Caco-2 (cell line): ENCODE results near the gene SIX3. TPM values are rescaled to one million over a fixed set of nuclear protein-coding genes. Genes with fewer than 3 reads are reported as not detected.

Experiments
- BruUV-seq: library from RNA; stranded (reverse); fragments of 400-500 nt; replicated peaks from 2 replicates; lab custom pipeline; 2021; lab: Mats Ljungman, UMichigan
- CTCF ChIA-PET: fragments of 300-600 bp; sonication (Branson Sonifier 250); formaldehyde crosslinking; loops from one replicate; lab custom pipeline; 2022; ENCODE audit warnings: antibody characterized with exemption; lab: Charles Lee
- POLR2A ChIA-PET: fragments of 300-600 bp; sonication (Branson Sonifier 250); formaldehyde crosslinking; loops from one replicate; lab custom pipeline; 2022; ENCODE audit warnings: antibody characterized with exemption; lab: Charles Lee
- DNase-seq, 2 experiments: peaks; one replicate each; pipeline versions ENCODE4 v3.0.0 to v3.0.0-alpha.2; 2020 to 2022
- H3K27me3 ChIP-seq: replicated peaks from 2 replicates; pipeline ENCODE4 v1.6.0; 2011; ENCODE audit warnings: low read length; ENCODE audit not compliant: control insufficient read depth, insufficient read depth
- H3K36me3 ChIP-seq: 2 replicates; pipeline ENCODE4 v1.5.1; 2011; ENCODE audit warnings: low read length; ENCODE audit not compliant: control insufficient read depth, insufficient read depth
- H3K4me1 ChIP-seq: fragments of 250-450 bp; sonication (Bioruptor Pico); 2 replicates; pipeline ENCODE4 v1.5.1; 2020; ENCODE audit warnings: mild to moderate bottlenecking
- H3K4me3 ChIP-seq: 2 replicates; pipeline ENCODE4 v1.5.1; 2011; ENCODE audit warnings: low read depth, mild to moderate bottlenecking, control low read depth, low read length
- H3K9me3 ChIP-seq: fragments of 250-450 bp; sonication (Bioruptor Pico); 2 replicates; pipeline ENCODE4 v1.5.1; 2020; ENCODE audit warnings: mild to moderate bottlenecking, moderate library complexity
- H3K27ac Mint-ChIP-seq: one replicate; pipeline ENCODE4 v1.8.0; 2022; ENCODE audit warnings: mixed read lengths; ENCODE audit not compliant: unreplicated experiment
- H3K27me3 Mint-ChIP-seq: one replicate; pipeline ENCODE4 v1.8.0; 2022; ENCODE audit warnings: mixed read lengths; ENCODE audit not compliant: insufficient read depth, unreplicated experiment
- H3K36me3 Mint-ChIP-seq: one replicate; pipeline ENCODE4 v1.8.0; 2022; ENCODE audit warnings: mild to moderate bottlenecking, mixed read lengths; ENCODE audit not compliant: insufficient read depth, unreplicated experiment
- H3K4me1 Mint-ChIP-seq: one replicate; pipeline ENCODE4 v1.8.0; 2022; ENCODE audit warnings: low read depth, mixed read lengths; ENCODE audit not compliant: unreplicated experiment
- H3K4me3 Mint-ChIP-seq: one replicate; pipeline ENCODE4 v1.8.0; 2022; ENCODE audit warnings: mild to moderate bottlenecking, moderate library complexity, mixed read lengths; ENCODE audit not compliant: unreplicated experiment
- H3K9me3 Mint-ChIP-seq: one replicate; pipeline ENCODE4 v1.8.0; 2022; ENCODE audit warnings: mixed read lengths; ENCODE audit not compliant: unreplicated experiment
- intact Hi-C: fragments of 100-400 bp; cut with micrococcal nuclease; formaldehyde crosslinking; loops from one replicate; pipeline ENCODE4 v1.10.0; 2022; ENCODE audit not compliant: unreplicated experiment
- total RNA-seq: library from RNA; stranded (reverse); gene quantifications from 2 replicates; pipeline ENCODE4 v1.2.3, GENCODE V29; 2022
- TF ChIP-seq, protein P1 (sequence below), 2 experiments: fragments of 200-600 bp in 1 of 2; IDR thresholded peaks; 1 replicate in 1 of 2; 2 replicates in 1 of 2; pipeline versions ENCODE4 v1.5.1 to v1.8.0; 2011 to 2022; ENCODE audit warnings: antibody characterized with exemption in 1 of 2, control low read depth in 1 of 2, inconsistent platforms in 1 of 2, low read depth in 1 of 2, low read length in 1 of 2, mild to moderate bottlenecking in 1 of 2, moderate library complexity in 1 of 2; ENCODE audit not compliant: insufficient read depth in 1 of 2, severe bottlenecking in 1 of 2, unreplicated experiment in 1 of 2

Gene SIX3
- total RNA-seq, 1 experiment from 2014 or later: not detected

DNA sequence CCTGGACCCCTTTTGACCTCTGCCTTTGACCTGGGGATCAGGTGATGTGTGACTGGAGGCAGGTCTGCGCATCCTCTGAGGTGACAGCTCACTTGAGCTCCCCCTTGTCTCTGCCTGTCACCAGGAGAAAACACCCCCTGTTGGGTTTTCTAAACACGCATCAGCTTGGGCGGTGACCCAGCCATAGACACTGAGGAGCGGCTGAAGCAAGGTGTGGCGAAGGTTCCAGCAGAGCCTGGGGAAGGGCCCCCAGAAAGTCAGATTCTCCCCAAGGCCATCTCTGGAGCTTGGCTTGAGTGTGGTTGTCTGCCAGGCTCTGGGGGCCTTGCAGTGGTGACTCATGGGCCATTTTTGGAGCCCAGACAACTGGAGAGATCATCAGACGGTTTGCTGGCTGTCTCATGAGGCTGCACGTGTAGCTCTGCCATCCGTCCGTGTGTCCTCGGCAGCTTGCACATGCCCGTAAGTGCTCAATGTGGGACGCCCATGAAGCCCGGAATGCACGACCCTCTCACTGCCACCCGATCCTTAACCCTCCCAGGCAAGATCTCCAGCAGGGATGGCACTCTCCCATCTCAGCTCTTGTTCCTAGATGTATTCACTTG lies 29.4 kb downstream of the SIX3 start:
- TF ChIP-seq, protein P1, sequence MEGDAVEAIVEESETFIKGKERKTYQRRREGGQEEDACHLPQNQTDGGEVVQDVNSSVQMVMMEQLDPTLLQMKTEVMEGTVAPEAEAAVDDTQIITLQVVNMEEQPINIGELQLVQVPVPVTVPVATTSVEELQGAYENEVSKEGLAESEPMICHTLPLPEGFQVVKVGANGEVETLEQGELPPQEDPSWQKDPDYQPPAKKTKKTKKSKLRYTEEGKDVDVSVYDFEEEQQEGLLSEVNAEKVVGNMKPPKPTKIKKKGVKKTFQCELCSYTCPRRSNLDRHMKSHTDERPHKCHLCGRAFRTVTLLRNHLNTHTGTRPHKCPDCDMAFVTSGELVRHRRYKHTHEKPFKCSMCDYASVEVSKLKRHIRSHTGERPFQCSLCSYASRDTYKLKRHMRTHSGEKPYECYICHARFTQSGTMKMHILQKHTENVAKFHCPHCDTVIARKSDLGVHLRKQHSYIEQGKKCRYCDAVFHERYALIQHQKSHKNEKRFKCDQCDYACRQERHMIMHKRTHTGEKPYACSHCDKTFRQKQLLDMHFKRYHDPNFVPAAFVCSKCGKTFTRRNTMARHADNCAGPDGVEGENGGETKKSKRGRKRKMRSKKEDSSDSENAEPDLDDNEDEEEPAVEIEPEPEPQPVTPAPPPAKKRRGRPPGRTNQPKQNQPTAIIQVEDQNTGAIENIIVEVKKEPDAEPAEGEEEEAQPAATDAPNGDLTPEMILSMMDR (IDR thresholded peaks at IDR 0.05; ENCODE audit: insufficient read depth in 1 of 2, low read depth in 1 of 2, low read length in 1 of 2, severe bottlenecking in 1 of 2, unreplicated experiment in 1 of 2): no peak
- no peak overlapping the region for H3K4me3 Mint-ChIP-seq
- H3K9me3 Mint-ChIP-seq: no peaks in the 10 kb centered on the region
- Histone ChIP-seq H3K36me3 (no peaks in the 10 kb centered on the region), H3K4me3 (no peak overlapping the region), H3K9me3 (no peaks in the 10 kb centered on the region), H3K4me1 (no peaks in the 10 kb centered on the region), H3K27me3 (no peaks in the 10 kb centered on the region; the same call in 1 of the 2 replicates)
- peaks cover 6% of the 10 kb centered on the region for H3K27me3 Mint-ChIP-seq
- ChIA-PET CTCF (interaction anchor here (1.7 to 2.2 kb wide), 2 partner anchors 11 to 15 kb away, joined by 6 to 9 read pairs; no protein-coding TSS in a partner anchor), POLR2A (no interaction called here)
- BruUV-seq: no TSS peak
- no peak for DNase-seq
- H3K36me3 Mint-ChIP-seq: no peaks in the 10 kb centered on the region
- H3K27ac Mint-ChIP-seq: no peak overlapping the region
- no peaks in the 10 kb centered on the region for H3K4me1 Mint-ChIP-seq
- intact Hi-C loops: no loop called here

DNA sequence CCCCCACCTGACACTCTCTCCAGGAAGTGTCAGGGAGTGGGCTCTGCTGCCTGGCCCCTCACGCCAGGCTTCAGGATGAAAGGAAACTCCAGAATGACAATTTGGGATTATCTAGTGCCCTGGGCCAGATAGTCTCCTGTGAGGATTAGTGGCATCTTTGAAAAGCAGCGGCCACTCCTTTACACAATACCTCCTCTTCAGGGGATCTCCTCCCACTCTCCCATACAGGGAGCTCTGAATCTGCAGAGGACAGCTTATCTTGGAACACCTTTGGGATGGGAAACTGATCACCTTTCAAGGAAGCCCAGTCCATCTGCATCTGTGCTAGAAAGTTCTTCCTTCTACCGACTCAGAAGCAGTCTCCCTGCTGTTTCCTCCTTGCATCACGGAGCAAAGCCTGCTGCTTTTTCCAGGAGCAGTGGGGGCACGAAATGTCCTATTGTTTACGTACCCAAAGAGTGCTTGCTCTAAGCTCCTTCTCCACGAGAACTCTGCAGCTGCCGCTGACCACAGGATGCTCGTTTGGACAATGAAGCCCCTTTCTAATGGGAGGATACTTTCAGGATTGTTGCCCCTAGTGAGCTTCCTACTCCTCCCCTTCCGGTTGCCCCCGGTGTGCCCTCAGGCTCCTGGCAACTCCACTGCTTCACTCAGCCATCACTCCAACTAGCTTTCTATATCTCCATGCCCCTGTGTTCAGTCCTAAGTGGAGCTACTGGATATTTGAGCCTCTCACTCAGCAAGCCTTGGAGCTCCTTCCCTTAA lies 31.5 kb downstream of the SIX3 start:
- Mint-ChIP-seq H3K9me3 (no peaks in the 10 kb centered on the region), H3K36me3 (no peaks in the 10 kb centered on the region), H3K4me1 (no peaks in the 10 kb centered on the region), H3K4me3 (no peak overlapping the region), H3K27me3 (peaks cover 2% of the 10 kb centered on the region), H3K27ac (no peak overlapping the region)
- ChIA-PET CTCF (interaction anchor here (0.7 to 1.3 kb wide), 4 partner anchors 9 to 493 kb away, joined by 3 to 5 read pairs (median 4); no protein-coding TSS in a partner anchor), POLR2A (no interaction called here)
- TF ChIP-seq, protein P1 (IDR thresholded peaks at IDR 0.05; ENCODE audit: insufficient read depth in 1 of 2, low read depth in 1 of 2, low read length in 1 of 2, severe bottlenecking in 1 of 2, unreplicated experiment in 1 of 2): no peak
- no TSS peak for BruUV-seq
- Histone ChIP-seq H3K4me3 (no peak overlapping the region), H3K4me1 (no peaks in the 10 kb centered on the region), H3K27me3 (no peaks in the 10 kb centered on the region), H3K9me3 (no peaks in the 10 kb centered on the region), H3K36me3 (no peaks in the 10 kb centered on the region)
- intact Hi-C loops: no loop called here
- no peak for DNase-seq

DNA sequence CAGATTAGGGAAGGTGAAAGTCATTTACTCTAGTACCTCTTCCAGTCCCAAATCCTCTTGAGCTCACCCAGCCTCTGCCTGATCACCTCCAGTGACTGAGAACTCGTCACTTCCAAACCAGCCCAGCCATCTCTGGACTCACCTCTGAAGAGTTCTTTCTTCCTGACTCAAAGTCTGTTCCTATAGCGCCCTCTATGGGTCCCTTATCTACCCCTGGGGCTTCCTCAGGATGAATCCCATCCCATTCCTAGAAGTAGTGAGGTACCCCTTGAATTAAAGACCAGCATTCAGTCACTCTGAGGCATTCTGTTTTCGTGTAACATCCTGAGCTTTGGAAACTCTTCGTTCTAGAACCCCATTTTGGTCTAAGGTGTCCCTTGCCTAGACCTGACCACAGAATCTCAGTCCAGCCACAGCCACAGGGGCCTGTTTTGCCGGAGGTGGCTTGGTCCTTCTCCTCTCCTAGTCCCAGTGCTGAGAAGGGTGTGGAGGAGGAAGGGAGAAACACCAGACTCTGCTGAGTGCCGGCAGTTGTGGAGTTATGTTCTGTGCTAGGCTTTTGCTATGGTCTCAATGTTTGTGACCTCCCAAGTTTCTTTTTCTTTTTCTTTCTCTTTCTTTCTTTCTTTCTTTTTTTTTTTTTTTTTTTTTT lies 32.7 kb downstream of the SIX3 start:
- no peak overlapping the region for H3K4me3 ChIP-seq
- H3K9me3 Mint-ChIP-seq: no peaks in the 10 kb centered on the region
- no peaks in the 10 kb centered on the region for H3K4me1 Mint-ChIP-seq
- no peaks in the 10 kb centered on the region for H3K9me3 ChIP-seq
- H3K27me3 ChIP-seq: no peaks in the 10 kb centered on the region
- H3K27ac Mint-ChIP-seq: no peak overlapping the region
- H3K36me3 ChIP-seq: no peaks in the 10 kb centered on the region
- TF ChIP-seq, protein P1 (IDR thresholded peaks at IDR 0.05; ENCODE audit: insufficient read depth in 1 of 2, low read depth in 1 of 2, low read length in 1 of 2, severe bottlenecking in 1 of 2, unreplicated experiment in 1 of 2): peak; percentile 44 to 48
- intact Hi-C loops: no loop called here
- CTCF ChIA-PET: interaction anchor here (0.6 kb wide), 1 partner anchor 68 kb away, joined by 6 read pairs; no protein-coding TSS in a partner anchor
- H3K27me3 Mint-ChIP-seq: peaks cover 2% of the 10 kb centered on the region
- POLR2A ChIA-PET: no interaction called here
- H3K36me3 Mint-ChIP-seq: no peaks in the 10 kb centered on the region
- BruUV-seq: no TSS peak
- no peak overlapping the region for H3K4me3 Mint-ChIP-seq
- peak; percentile 58 to 60 for DNase-seq
- H3K4me1 ChIP-seq: no peaks in the 10 kb centered on the region
